ENCODE measurements around the gene ESYT3.

The ESYT3 gene

DNA sequence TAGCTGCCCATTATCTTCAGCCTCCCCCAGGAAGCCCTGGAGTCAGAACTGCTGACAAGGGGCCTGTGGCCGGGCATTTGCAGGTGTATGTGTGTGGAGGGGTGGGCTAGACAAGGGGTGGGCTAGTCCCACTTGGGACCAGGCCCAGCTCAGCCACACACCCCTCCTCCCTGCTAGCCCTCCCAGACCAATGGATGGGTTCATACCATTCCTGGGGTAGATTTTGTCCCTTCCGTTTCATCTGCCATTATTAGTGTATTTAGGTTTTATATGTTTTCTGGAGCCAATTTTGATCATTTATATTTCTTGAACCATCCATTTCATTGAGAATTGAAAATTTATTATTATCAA, 43.9 kb upstream of the ESYT3 start:
- no peak for TF ChIP-seq RAD21 (IDR thresholded peaks at IDR 0.05; ENCODE audit: low read depth)
- no peak for TF ChIP-seq EGR1 (IDR thresholded peaks at IDR 0.05)
- 0 out of 2 replicates have a peak, but pooled peaks have one; percentile 18 for TF ChIP-seq CEBPB (IDR thresholded peaks at IDR 0.05)

DNA sequence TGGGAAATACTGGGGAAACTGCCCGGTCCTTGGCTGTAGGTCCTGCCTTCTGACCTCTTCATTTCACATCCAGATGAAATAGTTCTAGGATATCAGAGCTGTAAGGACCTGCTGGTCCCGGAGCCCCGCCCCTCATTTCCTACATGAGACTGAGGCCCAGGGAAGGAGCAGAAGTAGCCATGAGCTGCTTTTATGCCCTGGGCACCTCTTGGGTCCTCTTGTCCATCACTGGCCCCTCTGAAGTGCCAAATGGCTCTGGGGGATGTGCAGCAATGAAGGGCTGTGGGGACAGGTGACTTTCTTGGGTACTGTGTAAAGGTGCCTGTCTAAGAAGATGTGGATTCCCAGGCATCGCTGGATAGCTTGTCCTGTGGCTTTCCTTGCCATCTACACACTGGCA, 40.3 kb upstream of the ESYT3 start:
- no peak for TF ChIP-seq YY1 (IDR thresholded peaks at IDR 0.05; ENCODE audit: low read depth)
- TF ChIP-seq, protein P1, sequence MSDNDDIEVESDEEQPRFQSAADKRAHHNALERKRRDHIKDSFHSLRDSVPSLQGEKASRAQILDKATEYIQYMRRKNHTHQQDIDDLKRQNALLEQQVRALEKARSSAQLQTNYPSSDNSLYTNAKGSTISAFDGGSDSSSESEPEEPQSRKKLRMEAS (IDR thresholded peaks at IDR 0.05): no peak
- TF ChIP-seq, protein P2, sequence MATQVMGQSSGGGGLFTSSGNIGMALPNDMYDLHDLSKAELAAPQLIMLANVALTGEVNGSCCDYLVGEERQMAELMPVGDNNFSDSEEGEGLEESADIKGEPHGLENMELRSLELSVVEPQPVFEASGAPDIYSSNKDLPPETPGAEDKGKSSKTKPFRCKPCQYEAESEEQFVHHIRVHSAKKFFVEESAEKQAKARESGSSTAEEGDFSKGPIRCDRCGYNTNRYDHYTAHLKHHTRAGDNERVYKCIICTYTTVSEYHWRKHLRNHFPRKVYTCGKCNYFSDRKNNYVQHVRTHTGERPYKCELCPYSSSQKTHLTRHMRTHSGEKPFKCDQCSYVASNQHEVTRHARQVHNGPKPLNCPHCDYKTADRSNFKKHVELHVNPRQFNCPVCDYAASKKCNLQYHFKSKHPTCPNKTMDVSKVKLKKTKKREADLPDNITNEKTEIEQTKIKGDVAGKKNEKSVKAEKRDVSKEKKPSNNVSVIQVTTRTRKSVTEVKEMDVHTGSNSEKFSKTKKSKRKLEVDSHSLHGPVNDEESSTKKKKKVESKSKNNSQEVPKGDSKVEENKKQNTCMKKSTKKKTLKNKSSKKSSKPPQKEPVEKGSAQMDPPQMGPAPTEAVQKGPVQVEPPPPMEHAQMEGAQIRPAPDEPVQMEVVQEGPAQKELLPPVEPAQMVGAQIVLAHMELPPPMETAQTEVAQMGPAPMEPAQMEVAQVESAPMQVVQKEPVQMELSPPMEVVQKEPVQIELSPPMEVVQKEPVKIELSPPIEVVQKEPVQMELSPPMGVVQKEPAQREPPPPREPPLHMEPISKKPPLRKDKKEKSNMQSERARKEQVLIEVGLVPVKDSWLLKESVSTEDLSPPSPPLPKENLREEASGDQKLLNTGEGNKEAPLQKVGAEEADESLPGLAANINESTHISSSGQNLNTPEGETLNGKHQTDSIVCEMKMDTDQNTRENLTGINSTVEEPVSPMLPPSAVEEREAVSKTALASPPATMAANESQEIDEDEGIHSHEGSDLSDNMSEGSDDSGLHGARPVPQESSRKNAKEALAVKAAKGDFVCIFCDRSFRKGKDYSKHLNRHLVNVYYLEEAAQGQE (IDR thresholded peaks at IDR 0.05; ENCODE audit: low read depth): no peak
- TF ChIP-seq CREB1 (IDR thresholded peaks at IDR 0.05; ENCODE audit: low read depth): no peak
- no peak for TF ChIP-seq FOXM1 (IDR thresholded peaks at IDR 0.05; ENCODE audit: borderline replicate concordance, low read depth)
- TF ChIP-seq TAF1 (IDR thresholded peaks at IDR 0.05; ENCODE audit: low read depth): no peak
- no peak for TF ChIP-seq TEAD4 (IDR thresholded peaks at IDR 0.05)
- TF ChIP-seq ZBTB7A (IDR thresholded peaks at IDR 0.05; ENCODE audit: low read depth): no peak
- no peak for TF ChIP-seq TCF12 (IDR thresholded peaks at IDR 0.05; ENCODE audit: low read depth)
- TF ChIP-seq NFIC (IDR thresholded peaks at IDR 0.05): no peak

DNA sequence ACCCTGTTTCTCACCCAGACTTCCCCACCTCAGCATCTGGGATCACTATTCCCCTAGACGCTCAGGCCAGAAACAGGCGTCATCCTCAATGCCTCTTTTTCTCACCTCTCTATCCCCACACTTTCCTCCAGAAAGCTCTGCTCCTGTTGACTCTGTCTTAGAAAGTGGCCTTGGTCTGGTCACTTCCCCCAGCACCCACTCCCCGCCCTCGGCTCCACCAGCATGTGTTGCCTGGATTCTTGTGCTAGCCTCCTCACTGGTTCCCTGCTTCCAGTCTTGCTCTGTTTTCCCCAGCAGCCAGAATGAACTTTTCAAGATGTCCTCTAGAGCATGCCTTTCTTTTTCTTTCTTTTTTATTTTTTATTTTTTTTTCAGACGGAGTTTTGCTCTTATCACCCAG, 39.7 kb upstream of the ESYT3 start:
- no peak for TF ChIP-seq ZBTB7A (IDR thresholded peaks at IDR 0.05; ENCODE audit: low read depth)
- no peak for TF ChIP-seq RAD21 (IDR thresholded peaks at IDR 0.05; ENCODE audit: low read depth)
- no peak for TF ChIP-seq TCF12 (IDR thresholded peaks at IDR 0.05; ENCODE audit: low read depth)
- TF ChIP-seq, protein P3, sequence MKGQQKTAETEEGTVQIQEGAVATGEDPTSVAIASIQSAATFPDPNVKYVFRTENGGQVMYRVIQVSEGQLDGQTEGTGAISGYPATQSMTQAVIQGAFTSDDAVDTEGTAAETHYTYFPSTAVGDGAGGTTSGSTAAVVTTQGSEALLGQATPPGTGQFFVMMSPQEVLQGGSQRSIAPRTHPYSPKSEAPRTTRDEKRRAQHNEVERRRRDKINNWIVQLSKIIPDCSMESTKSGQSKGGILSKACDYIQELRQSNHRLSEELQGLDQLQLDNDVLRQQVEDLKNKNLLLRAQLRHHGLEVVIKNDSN (IDR thresholded peaks at IDR 0.05): no peak
- no peak for TF ChIP-seq CEBPB (IDR thresholded peaks at IDR 0.05)

DNA sequence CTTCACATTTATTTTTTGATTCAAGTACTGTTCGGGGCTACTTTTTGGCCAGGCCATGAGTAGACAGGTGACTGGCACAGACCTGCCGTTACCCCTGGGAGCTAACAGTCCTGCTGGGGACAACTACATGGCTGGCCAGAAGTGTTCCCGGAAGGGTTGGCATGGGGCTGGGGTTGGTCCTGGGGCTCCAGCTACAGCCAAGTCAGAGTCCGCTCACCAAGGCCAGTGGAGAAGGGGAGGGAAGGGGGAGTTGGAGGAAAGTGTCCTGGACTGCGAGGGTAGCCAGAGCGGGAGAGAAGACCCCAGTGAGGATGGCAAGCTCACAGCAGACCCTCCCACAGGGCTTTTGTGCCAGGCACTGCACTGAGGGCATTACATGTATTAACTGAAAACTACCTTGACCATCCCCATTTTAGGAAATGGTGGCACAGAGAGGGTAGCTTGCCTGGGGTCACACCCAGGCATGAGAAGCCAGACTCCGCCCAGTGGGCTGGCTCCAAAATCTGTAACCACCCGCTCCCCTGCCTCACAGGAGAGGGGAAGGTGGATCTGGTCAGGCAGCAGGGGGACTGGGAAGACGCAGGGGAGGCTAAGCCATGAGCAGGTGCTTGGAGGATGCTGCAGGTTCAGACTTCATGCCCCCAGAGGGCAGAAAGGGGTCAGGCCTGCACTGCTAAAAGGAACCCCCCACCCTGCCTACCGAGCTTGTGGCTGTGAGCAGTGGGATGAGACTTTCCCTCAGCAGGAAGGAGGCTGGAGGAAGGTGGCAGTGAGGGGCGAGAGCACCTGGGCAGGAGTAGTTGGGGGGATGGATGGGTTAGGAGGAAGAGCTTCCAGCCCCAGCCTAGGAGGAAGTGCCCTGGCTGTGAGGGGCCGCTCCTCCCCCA, 38.3 kb upstream of the ESYT3 start:
- TF ChIP-seq CREB1 (IDR thresholded peaks at IDR 0.05; ENCODE audit: low read depth) (no peak), TCF12 (IDR thresholded peaks at IDR 0.05; ENCODE audit: low read depth) (no peak), RAD21 (IDR thresholded peaks at IDR 0.05; ENCODE audit: low read depth) (no peak), YY1 (IDR thresholded peaks at IDR 0.05; ENCODE audit: low read depth) (no peak), EGR1 (IDR thresholded peaks at IDR 0.05) (no peak), FOXM1 (IDR thresholded peaks at IDR 0.05; ENCODE audit: borderline replicate concordance, low read depth) (no peak), EP300 (IDR thresholded peaks at IDR 0.05; ENCODE audit: borderline replicate concordance) (no peak), NFIC (IDR thresholded peaks at IDR 0.05) (no peak), TAF1 (IDR thresholded peaks at IDR 0.05; ENCODE audit: low read depth) (no peak), CEBPB (IDR thresholded peaks at IDR 0.05) (no peak), ZBTB7A (IDR thresholded peaks at IDR 0.05; ENCODE audit: low read depth) (no peak), TEAD4 (IDR thresholded peaks at IDR 0.05) (no peak)
- TF ChIP-seq, protein P3 (IDR thresholded peaks at IDR 0.05): no peak
- TF ChIP-seq, protein P2 (IDR thresholded peaks at IDR 0.05; ENCODE audit: low read depth): no peak
- TF ChIP-seq, protein P1 (IDR thresholded peaks at IDR 0.05): no peak

DNA sequence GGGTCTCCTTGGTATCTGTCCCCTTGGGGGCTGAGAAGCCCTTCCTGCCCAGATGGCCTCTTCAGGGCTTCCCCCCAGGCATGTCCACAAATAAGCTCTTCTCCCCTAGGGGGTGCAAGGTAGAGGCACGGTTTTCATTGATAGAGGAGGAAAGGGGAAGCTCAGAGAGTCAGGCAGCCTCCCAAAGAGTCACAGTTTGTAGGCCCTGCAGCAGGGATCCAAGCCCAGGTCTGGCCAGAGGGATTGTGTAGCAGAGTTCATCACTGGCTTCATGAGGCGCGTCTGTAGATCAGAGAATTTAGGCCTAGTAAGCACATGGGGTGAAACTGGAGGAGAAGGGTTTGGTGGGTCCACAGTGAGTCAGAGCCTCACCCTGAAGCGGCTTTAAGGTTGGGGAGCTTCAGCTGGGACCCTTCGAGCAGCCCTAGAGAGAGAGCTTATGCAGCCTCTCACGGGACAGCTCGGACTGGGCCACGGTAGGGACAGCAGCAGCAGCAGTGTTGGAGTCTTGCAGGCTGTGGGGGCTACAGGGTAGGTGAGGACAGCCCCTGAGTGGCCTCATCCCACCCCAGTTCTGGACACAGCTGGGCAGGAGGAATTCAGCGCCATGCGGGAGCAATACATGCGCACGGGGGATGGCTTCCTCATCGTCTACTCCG, 37.5 kb upstream of the ESYT3 start:
- TF ChIP-seq TEAD4 (IDR thresholded peaks at IDR 0.05) (no peak), ZBTB7A (IDR thresholded peaks at IDR 0.05; ENCODE audit: low read depth) (no peak), CEBPB (IDR thresholded peaks at IDR 0.05) (no peak), FOXM1 (IDR thresholded peaks at IDR 0.05; ENCODE audit: borderline replicate concordance, low read depth) (no peak), EP300 (IDR thresholded peaks at IDR 0.05; ENCODE audit: borderline replicate concordance) (no peak), TAF1 (IDR thresholded peaks at IDR 0.05; ENCODE audit: low read depth) (no peak), EGR1 (IDR thresholded peaks at IDR 0.05) (no peak), CREB1 (IDR thresholded peaks at IDR 0.05; ENCODE audit: low read depth) (no peak), RAD21 (IDR thresholded peaks at IDR 0.05; ENCODE audit: low read depth) (no peak), YY1 (IDR thresholded peaks at IDR 0.05; ENCODE audit: low read depth) (no peak), TCF12 (IDR thresholded peaks at IDR 0.05; ENCODE audit: low read depth) (no peak), NFIC (IDR thresholded peaks at IDR 0.05) (no peak)
- TF ChIP-seq, protein P2 (IDR thresholded peaks at IDR 0.05; ENCODE audit: low read depth): no peak
- TF ChIP-seq, protein P3 (IDR thresholded peaks at IDR 0.05): no peak
- TF ChIP-seq, protein P1 (IDR thresholded peaks at IDR 0.05): no peak

Data from Ishikawa (cell line).